HL-60 (cell line): ENCODE data around the gene NOXO1.

ENCODE experiments used
- DNase-seq, 2 experiments: peaks; one replicate each; pipeline ENCODE4 v3.0.0-alpha.2; 2010 to 2020; ENCODE audit warnings: low read depth in 1 of 2, low spot score in 1 of 2
- H3K27ac ChIP-seq: fragments of 250-450 bp; sonication (Bioruptor Pico); replicated peaks from 2 replicates; pipeline ENCODE4 v1.5.1; 2020; ENCODE audit warnings: mild to moderate bottlenecking, moderate library complexity
- H3K27me3 ChIP-seq: fragments of 250-450 bp; sonication (Bioruptor Pico); 2 replicates; pipeline ENCODE4 v1.5.1; 2021; ENCODE audit warnings: mild to moderate bottlenecking, moderate library complexity; ENCODE audit not compliant: insufficient read depth, poor library complexity, severe bottlenecking
- H3K4me3 ChIP-seq: replicated peaks from 2 replicates; pipeline ENCODE4 v1.5.1; 2011; ENCODE audit warnings: mild to moderate bottlenecking, control low read depth, low read length; ENCODE audit not compliant: insufficient read depth
- GABPA ChIP-seq: IDR thresholded peaks from 2 replicates; pipeline ENCODE4 v1.6.1; 2012; ENCODE audit warnings: low read depth
- POLR2AphosphoS5 ChIP-seq: IDR thresholded peaks from 2 replicates; pipeline ENCODE4 v1.6.1; 2012; ENCODE audit warnings: low read depth
- SPI1 ChIP-seq: IDR thresholded peaks from 2 replicates; pipeline ENCODE4 v1.6.1; 2012; ENCODE audit warnings: low read depth, mild to moderate bottlenecking, borderline replicate concordance
- TF ChIP-seq, protein P1 (sequence below): IDR thresholded peaks from 2 replicates; pipeline ENCODE4 v1.6.1; 2012; ENCODE audit warnings: low read depth; ENCODE audit not compliant: insufficient replicate concordance
- TF ChIP-seq, protein P2 (sequence below): IDR thresholded peaks from one replicate; pipeline ENCODE4 v1.5.1; 2011; ENCODE audit warnings: low read length, control low read depth, inconsistent platforms; ENCODE audit not compliant: insufficient read depth

The NOXO1 gene

DNA sequence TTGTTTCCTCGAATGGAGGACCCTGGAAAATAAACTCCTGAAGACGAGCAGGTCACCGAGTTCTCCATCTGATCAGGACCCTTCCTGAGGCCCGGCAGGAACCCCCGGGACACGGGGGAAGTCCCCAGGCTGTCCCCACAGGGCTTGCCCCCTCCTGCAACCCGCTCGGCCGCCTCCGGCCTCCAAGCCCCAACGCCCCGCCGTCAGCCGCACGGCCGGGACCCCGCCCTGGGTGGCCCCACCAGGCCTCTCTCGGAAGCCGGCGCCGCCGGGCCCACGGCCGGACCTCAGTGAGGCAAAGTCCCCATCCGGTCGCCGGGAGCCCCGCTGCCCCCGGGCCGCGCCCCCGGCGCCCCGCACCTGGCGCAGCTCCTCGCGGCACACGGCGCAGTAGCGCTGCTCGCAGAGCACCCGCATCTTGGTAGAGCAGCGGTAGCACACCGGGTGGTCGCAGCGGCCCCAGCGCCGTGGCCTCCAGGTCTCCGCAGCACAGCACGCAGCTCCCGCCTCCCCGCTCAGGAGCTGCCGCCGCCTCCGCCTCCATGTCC is 28.0 kb upstream of the NOXO1 start:
- no peak for DNase-seq
- peak overlapping the region; percentile 63 for H3K4me3 ChIP-seq
- H3K27me3 ChIP-seq, result no peaks in the 10 kb centered on the region
- TF ChIP-seq, protein P1, sequence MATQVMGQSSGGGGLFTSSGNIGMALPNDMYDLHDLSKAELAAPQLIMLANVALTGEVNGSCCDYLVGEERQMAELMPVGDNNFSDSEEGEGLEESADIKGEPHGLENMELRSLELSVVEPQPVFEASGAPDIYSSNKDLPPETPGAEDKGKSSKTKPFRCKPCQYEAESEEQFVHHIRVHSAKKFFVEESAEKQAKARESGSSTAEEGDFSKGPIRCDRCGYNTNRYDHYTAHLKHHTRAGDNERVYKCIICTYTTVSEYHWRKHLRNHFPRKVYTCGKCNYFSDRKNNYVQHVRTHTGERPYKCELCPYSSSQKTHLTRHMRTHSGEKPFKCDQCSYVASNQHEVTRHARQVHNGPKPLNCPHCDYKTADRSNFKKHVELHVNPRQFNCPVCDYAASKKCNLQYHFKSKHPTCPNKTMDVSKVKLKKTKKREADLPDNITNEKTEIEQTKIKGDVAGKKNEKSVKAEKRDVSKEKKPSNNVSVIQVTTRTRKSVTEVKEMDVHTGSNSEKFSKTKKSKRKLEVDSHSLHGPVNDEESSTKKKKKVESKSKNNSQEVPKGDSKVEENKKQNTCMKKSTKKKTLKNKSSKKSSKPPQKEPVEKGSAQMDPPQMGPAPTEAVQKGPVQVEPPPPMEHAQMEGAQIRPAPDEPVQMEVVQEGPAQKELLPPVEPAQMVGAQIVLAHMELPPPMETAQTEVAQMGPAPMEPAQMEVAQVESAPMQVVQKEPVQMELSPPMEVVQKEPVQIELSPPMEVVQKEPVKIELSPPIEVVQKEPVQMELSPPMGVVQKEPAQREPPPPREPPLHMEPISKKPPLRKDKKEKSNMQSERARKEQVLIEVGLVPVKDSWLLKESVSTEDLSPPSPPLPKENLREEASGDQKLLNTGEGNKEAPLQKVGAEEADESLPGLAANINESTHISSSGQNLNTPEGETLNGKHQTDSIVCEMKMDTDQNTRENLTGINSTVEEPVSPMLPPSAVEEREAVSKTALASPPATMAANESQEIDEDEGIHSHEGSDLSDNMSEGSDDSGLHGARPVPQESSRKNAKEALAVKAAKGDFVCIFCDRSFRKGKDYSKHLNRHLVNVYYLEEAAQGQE, result no peak
- TF ChIP-seq SPI1, result no peak
- no peak for TF ChIP-seq POLR2AphosphoS5
- TF ChIP-seq GABPA, result no peak
- TF ChIP-seq, protein P2, sequence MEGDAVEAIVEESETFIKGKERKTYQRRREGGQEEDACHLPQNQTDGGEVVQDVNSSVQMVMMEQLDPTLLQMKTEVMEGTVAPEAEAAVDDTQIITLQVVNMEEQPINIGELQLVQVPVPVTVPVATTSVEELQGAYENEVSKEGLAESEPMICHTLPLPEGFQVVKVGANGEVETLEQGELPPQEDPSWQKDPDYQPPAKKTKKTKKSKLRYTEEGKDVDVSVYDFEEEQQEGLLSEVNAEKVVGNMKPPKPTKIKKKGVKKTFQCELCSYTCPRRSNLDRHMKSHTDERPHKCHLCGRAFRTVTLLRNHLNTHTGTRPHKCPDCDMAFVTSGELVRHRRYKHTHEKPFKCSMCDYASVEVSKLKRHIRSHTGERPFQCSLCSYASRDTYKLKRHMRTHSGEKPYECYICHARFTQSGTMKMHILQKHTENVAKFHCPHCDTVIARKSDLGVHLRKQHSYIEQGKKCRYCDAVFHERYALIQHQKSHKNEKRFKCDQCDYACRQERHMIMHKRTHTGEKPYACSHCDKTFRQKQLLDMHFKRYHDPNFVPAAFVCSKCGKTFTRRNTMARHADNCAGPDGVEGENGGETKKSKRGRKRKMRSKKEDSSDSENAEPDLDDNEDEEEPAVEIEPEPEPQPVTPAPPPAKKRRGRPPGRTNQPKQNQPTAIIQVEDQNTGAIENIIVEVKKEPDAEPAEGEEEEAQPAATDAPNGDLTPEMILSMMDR, result no peak
- peak overlapping the region; percentile 64 for H3K27ac ChIP-seq

DNA sequence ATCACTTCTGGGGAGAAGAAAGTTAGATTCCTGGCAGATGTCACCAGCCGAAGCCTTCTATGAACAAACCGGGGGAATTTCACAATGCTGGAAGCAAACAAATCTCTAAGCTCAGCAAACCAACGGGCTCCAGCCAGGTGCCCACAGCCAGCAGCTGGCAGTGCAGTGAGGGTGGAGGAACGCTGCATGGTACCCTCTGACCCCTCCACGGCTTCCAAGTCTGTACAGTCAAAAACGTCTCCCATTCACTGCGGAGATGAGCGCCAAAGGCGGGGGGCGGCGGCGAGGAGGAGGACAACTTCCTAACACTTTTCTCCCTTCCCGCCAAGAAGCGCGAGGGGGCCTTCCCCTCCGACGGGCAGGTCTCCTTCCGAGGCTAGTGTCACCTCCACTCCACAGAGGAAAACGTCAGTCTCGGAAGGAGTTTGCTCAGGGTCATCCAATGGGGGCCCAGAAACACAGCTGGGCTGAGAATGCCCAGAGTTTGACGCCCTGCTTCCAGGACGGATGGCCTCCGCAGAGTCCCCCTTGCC is 27.4 kb upstream of the NOXO1 start:
- DNase-seq, result peak in 1 of 2 experiments; percentile 65

DNA sequence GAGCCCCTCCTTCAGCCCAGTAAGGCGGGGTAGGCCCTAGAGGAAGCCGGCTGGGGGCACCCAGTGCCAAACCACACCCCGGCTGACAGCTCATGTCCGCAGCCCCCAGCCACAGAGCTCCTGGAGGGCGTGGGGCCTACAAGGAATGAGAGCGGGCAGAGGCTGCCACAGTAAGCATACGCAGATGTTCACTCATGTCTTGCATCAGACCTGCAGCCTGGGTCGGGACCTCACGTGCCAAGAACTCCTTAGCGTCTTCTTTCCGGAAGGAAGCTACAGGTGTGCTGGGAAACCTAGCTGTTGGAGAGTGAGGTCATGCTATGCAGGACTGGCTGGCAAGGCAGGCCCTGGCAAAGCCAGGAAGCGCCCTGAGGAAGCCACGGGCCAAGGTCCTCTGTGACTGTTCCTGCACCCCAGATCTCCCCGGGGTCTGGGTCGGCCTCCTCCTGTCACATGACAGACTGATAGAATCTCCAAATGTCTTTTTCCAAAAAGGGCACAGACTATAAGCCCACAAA is 26.8 kb upstream of the NOXO1 start:
- Histone ChIP-seq H3K27me3 (no peaks in the 10 kb centered on the region), H3K4me3 (peak overlapping the region; percentile 63), H3K27ac (peak overlapping the region; percentile 64)
- peak; percentile 82 to 98 for DNase-seq
- TF ChIP-seq, protein P2, result no peak
- TF ChIP-seq POLR2AphosphoS5 (peak; percentile 72), GABPA (no peak)

More for the DNA sequence above, 27.4 kb upstream of the NOXO1 start:
- Histone ChIP-seq H3K27ac (peak overlapping the region; percentile 64), H3K27me3 (no peaks in the 10 kb centered on the region), H3K4me3 (peak overlapping the region; percentile 63)
- TF ChIP-seq SPI1 (no peak), GABPA (0 out of 2 replicates have a peak, but pooled peaks have one; percentile 5)
- TF ChIP-seq, protein P1, result peak; percentile 23

DNA sequence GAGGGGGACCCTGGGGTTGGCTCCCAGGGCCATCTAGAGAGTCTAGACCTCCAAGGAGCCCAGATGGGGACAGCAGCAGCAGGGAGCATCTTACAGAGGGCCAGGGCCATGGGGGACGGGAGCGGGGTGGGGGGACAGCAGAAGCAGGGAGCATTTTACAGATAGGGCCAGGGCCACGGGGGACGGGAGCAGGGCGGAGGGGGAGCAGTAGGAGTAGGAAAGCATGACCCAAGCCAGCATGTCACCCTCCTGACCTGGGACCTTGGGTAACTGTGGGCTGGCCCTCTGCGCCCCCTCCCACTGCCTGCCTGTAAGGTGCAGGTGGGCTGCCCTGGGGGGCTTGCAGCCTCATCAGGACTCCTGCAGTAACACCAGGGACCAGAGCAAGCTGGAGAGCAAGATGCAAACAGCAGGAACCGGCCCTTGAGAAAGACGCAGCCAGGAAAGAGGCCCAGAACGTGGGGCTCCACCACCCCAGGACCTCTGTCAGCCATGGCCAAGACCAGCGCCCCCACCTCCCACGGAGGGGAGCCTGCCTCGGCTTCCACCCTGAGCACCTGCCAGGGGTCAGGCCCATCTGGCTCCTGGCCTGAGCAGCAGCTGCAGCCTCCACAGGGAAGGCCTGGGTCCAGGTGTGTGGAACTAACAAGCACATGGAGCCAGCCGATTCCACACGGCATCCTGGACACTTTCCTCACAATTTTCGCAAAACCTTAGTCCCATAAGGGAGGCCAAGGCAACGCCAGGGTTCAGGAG is 26.0 kb upstream of the NOXO1 start:
- H3K27me3 ChIP-seq, result no peaks in the 10 kb centered on the region
- peak overlapping the region; percentile 64 for H3K27ac ChIP-seq
- H3K4me3 ChIP-seq, result peak overlapping the region; percentile 63
- DNase-seq, result no peak
- TF ChIP-seq, protein P1, result no peak
- TF ChIP-seq, protein P2, result no peak
- TF ChIP-seq SPI1 (no peak), POLR2AphosphoS5 (no peak), GABPA (no peak)
